T-helper 2 cell (primary cell): Measurements from ENCODE around the gene DMXL2.
"Not testable (repeated sequence)": the region's sequence is repeated elsewhere in the genome, so short reads cannot be mapped to it uniquely, and the experiment has no call there.

Source experiments
- DNase-seq, 5 experiments: peaks; one replicate each; pipeline versions ENCODE4 v3.0.0 to v3.0.0-alpha.2; 2012 to 2022
- total RNA-seq, 2 donors: gene quantifications; one replicate each; lab custom pipeline; 2026; lab: John Stamatoyannopoulos, UW

Gene DMXL2
- total RNA-seq: 8.4 to 11.8 reads per million in 2 donors

- peak; percentile 16 to 83 (median 41) for DNase-seq
Measured at GRCh38 chr15:51622604-51623370, at the start of gene DMXL2. Gene DMXL2 (minus strand): TSS chr15:51622771. CDS start chr15:51622545, 226 bp downstream.

- DNase-seq: no peak
Measured at GRCh38 chr15:51672155-51672687, 49.6 kb upstream of the DMXL2 start.

- no peak for DNase-seq
Measured at GRCh38 chr15:51669381-51669780, 46.8 kb upstream of the DMXL2 start.

GRCh38 chr15:51668446-51668845, 45.9 kb upstream of the DMXL2 start:
- DNase-seq: no peak

GRCh38 chr15:51667478-51667877, 44.9 kb upstream of the DMXL2 start:
- DNase-seq: no peak

- DNase-seq: no peak
Measured at GRCh38 chr15:51661072-51661471, 38.5 kb upstream of the DMXL2 start.

GRCh38 chr15:51658664-51659063, 36.1 kb upstream of the DMXL2 start:
- DNase-seq: no peak

GRCh38 chr15:51655401-51656057, 33.0 kb upstream of the DMXL2 start:
- DNase-seq: not testable (repeated sequence)

- no peak for DNase-seq
Measured at GRCh38 chr15:51652084-51652668, 29.6 kb upstream of the DMXL2 start.

GRCh38 chr15:51649659-51650521, 27.3 kb upstream of the DMXL2 start:
- peak in 3 of 5 experiments; percentile 4 to 74 (median 47) for DNase-seq

GRCh38 chr15:51648643-51649042, 26.1 kb upstream of the DMXL2 start:
- not testable (repeated sequence) for DNase-seq

GRCh38 chr15:51648101-51648500, 25.5 kb upstream of the DMXL2 start:
- DNase-seq: not testable (repeated sequence)

- no peak for DNase-seq
Measured at GRCh38 chr15:51647128-51647562, 24.6 kb upstream of the DMXL2 start.

GRCh38 chr15:51642696-51643095, 20.1 kb upstream of the DMXL2 start:
- DNase-seq: no peak

GRCh38 chr15:51641490-51642130, 19.0 kb upstream of the DMXL2 start:
- no peak for DNase-seq

GRCh38 chr15:51634591-51635198, 12.1 kb upstream of the DMXL2 start:
- DNase-seq: peak in 1 of 5 experiments; percentile 31

- no peak for DNase-seq
Measured at GRCh38 chr15:51629612-51630011, 7.0 kb upstream of the DMXL2 start.

GRCh38 chr15:51625236-51625635, 2.7 kb upstream of the DMXL2 start:
- DNase-seq: no peak

- DNase-seq: no peak
Measured at GRCh38 chr15:51624022-51624421, 1.5 kb upstream of the DMXL2 start.

GRCh38 chr15:51623386-51623938, 891 bp upstream of the DMXL2 start:
- DNase-seq: no peak
